ES-I3 (cell line): ENCODE data around the gene GALNT16.
"Not testable (repeated sequence)": the region's sequence is repeated elsewhere in the genome, so short reads cannot be mapped to it uniquely, and the experiment has no call there.

ENCODE experiments used
- H3K36me3 ChIP-seq: 2 replicates; pipeline ENCODE4 v1.6.1; 2013; ENCODE audit warnings: mild to moderate bottlenecking, low read length, control low read depth, moderate library complexity; ENCODE audit not compliant: insufficient read depth
- H3K4me1 ChIP-seq: 2 replicates; pipeline ENCODE4 v1.6.1; 2013; ENCODE audit warnings: mild to moderate bottlenecking, control low read depth, low read length; ENCODE audit not compliant: insufficient read depth
- H3K9ac ChIP-seq: 2 replicates; pipeline ENCODE4 v1.6.1; 2013; ENCODE audit warnings: low read depth, mild to moderate bottlenecking, low read length, moderate library complexity
- H3K9me3 ChIP-seq: 2 replicates; pipeline ENCODE4 v1.6.1; 2013; ENCODE audit warnings: mild to moderate bottlenecking, low read length, moderate library complexity; ENCODE audit not compliant: control insufficient read depth, insufficient read depth

The GALNT16 gene

GRCh38 chr14:69374235-69374634 lies 114.3 kb downstream of the GALNT16 start:
- Histone ChIP-seq H3K36me3 (peaks cover 12% of the 10 kb centered on the region), H3K9ac (no peak overlapping the region), H3K9me3 (no peaks in the 10 kb centered on the region)

GRCh38 chr14:69375182-69375581 lies 115.2 kb downstream of the GALNT16 start:
- Histone ChIP-seq H3K9ac (no peak overlapping the region), H3K9me3 (no peaks in the 10 kb centered on the region), H3K36me3 (peaks cover 12% of the 10 kb centered on the region), H3K4me1 (no peaks in the 10 kb centered on the region)

More at GRCh38 chr14:69374235-69374634, 114.3 kb downstream of the GALNT16 start:
- no peaks in the 10 kb centered on the region for H3K4me1 ChIP-seq

DNA sequence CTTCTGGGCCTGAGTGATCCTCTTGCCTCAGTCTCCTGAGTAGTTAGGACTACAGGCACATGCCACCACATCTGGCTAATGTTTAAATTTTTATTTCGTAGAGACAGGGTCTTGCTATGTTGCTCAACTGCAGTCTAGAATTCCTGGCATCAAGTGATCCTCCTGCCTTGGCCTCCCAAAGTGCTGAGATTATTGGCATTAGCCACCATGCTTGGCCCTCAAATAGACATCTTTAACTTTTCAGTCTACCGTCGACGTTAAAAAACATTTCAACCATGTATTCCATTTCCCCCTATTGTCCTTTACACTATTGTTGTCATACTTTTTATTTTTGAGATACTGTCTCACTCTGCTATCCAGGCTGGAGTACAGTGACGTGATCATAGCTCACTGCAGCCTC lies 115.8 kb downstream of the GALNT16 start:
- no peaks in the 10 kb centered on the region for H3K4me1 ChIP-seq
- no peaks in the 10 kb centered on the region for H3K9me3 ChIP-seq
- no peak overlapping the region for H3K9ac ChIP-seq
- peaks cover 12% of the 10 kb centered on the region for H3K36me3 ChIP-seq

GRCh38 chr14:69376439-69376838 lies 116.5 kb downstream of the GALNT16 start:
- no peaks in the 10 kb centered on the region for H3K9me3 ChIP-seq
- no peaks in the 10 kb centered on the region for H3K4me1 ChIP-seq
- peaks cover 12% of the 10 kb centered on the region for H3K36me3 ChIP-seq
- no peak overlapping the region for H3K9ac ChIP-seq

GRCh38 chr14:69378274-69378673 lies 118.3 kb downstream of the GALNT16 start:
- Histone ChIP-seq H3K4me1 (no peaks in the 10 kb centered on the region), H3K36me3 (peaks cover 12% of the 10 kb centered on the region), H3K9ac (no peak overlapping the region), H3K9me3 (no peaks in the 10 kb centered on the region)

DNA sequence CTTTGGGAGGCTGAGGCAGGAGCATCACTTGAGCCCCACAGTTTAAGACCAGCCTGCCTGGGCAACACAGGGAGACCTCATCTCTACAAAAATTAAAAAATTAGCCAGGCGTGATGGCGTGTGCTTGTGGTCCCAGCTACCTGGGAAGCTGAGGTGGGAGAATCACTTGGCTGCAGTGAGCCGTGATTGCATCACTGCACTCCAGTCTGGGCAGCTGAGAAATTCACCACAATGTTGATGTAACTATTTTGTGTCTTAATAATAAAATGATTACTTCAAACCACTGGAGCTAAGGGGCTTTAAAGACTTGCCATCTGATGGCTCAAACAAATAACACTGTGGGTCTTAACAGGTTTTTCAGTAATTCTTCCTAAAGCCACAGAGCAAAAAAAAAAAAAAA lies 127.4 kb downstream of the GALNT16 start:
- H3K4me1 ChIP-seq, result no peaks in the 10 kb centered on the region
- H3K9me3 ChIP-seq, result no peaks in the 10 kb centered on the region
- H3K36me3 ChIP-seq, result peaks cover 26% of the 10 kb centered on the region
- no peak overlapping the region for H3K9ac ChIP-seq

- H3K9ac ChIP-seq, H3K4me1 ChIP-seq, H3K9me3 ChIP-seq: not testable (repeated sequence)
- H3K36me3 ChIP-seq, result peaks cover 45% of the 10 kb centered on the region
Measured at GRCh38 chr14:69391400-69391799, 131.4 kb downstream of the GALNT16 start.

- peaks cover 5% of the 10 kb centered on the region for H3K4me1 ChIP-seq
- no peak overlapping the region for H3K9ac ChIP-seq
- H3K9me3 ChIP-seq, result no peaks in the 10 kb centered on the region
- peaks cover 45% of the 10 kb centered on the region for H3K36me3 ChIP-seq
Measured at GRCh38 chr14:69392481-69392880, 132.5 kb downstream of the GALNT16 start.

- Histone ChIP-seq H3K9me3 (no peaks in the 10 kb centered on the region), H3K9ac (no peak overlapping the region), H3K36me3 (peaks cover 32% of the 10 kb centered on the region), H3K4me1 (peaks cover 5% of the 10 kb centered on the region)
Measured at GRCh38 chr14:69395929-69396328, 136.0 kb downstream of the GALNT16 start.

GRCh38 chr14:69398053-69398817 lies 138.3 kb downstream of the GALNT16 start, which contains the start of the genes ERH and SLC39A9:
Gene ERH (minus strand): TSS chr14:69398299. CDS start chr14:69398233, 66 bp downstream.
Gene SLC39A9 (plus strand): TSS chr14:69398692. CDS start chr14:69399370, 678 bp downstream.
- Histone ChIP-seq H3K9ac (peak within 1 kb of the TSS; percentile 74), H3K4me1 (peaks cover 5% of the 10 kb centered on the region), H3K36me3 (peaks cover 19% of the 10 kb centered on the region)

DNA sequence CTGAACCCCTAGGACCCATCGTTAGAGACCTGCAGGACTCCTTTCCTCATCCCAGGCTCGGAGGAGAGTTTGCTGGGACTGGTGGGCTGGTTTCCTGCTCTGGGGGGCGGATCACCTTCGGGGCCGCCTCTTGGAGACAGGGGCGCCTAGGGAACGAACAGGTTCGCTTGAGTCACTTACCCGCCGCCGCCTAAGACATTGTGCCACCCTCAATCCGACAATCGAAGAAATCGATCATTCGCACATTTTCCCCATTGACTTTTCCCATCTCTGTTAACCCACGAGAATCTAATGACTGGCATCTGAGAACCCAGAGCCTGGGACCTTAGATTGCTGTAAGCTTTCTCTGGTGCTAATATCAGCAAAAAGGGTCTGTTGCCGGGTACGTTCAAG lies 138.9 kb downstream of the GALNT16 start:
- Histone ChIP-seq H3K36me3 (peaks cover 16% of the 10 kb centered on the region), H3K9ac (peak overlapping the region; percentile 74), H3K4me1 (peaks cover 5% of the 10 kb centered on the region), H3K9me3 (no peaks in the 10 kb centered on the region)

More at GRCh38 chr14:69398053-69398817, 138.3 kb downstream of the GALNT16 start, which contains the start of the genes ERH and SLC39A9:
- H3K9me3 ChIP-seq, result no peaks in the 10 kb centered on the region

GRCh38 chr14:69399750-69400149 lies 139.8 kb downstream of the GALNT16 start:
- Histone ChIP-seq H3K4me1 (peaks cover 5% of the 10 kb centered on the region), H3K9ac (peak overlapping the region; percentile 74; the same call in 1 of the 2 replicates), H3K9me3 (no peaks in the 10 kb centered on the region), H3K36me3 (peaks cover 13% of the 10 kb centered on the region)

- peaks cover 9% of the 10 kb centered on the region for H3K36me3 ChIP-seq
- peak overlapping the region; percentile 31; the same call in 1 of the 2 replicates for H3K9ac ChIP-seq
- H3K9me3 ChIP-seq, result no peaks in the 10 kb centered on the region
- H3K4me1 ChIP-seq, result peaks cover 5% of the 10 kb centered on the region
Measured at GRCh38 chr14:69400154-69400553, 140.2 kb downstream of the GALNT16 start.

DNA sequence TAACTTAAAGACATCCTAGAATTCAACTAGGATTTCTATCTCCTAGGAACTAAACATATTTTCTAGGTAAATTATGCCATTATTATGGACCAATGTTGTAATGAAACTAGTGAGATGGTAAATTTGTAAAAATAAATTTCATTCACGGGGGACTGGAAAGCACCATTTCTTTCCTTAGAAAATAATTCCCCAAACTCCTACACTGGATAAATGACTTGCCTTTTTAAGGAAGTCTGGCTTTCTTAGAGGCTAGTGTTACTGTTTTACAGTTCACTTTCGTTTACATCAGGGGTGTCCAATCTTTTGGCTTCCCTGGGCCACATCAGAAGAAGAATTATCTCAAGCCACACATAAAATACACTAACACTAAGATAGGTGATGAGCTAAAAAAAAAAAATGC lies 141.9 kb downstream of the GALNT16 start:
- H3K9me3 ChIP-seq, result no peaks in the 10 kb centered on the region
- H3K4me1 ChIP-seq, result peaks cover 3% of the 10 kb centered on the region
- H3K36me3 ChIP-seq, result no peaks in the 10 kb centered on the region
- no peak overlapping the region for H3K9ac ChIP-seq

GRCh38 chr14:69404478-69404877 lies 144.5 kb downstream of the GALNT16 start:
- no peaks in the 10 kb centered on the region for H3K4me1 ChIP-seq
- H3K36me3 ChIP-seq, result no peaks in the 10 kb centered on the region
- no peak overlapping the region for H3K9ac ChIP-seq

More at GRCh38 chr14:69404478-69404877, 144.5 kb downstream of the GALNT16 start:
- no peaks in the 10 kb centered on the region for H3K9me3 ChIP-seq
